Kidney capillary endothelial cell (primary cell): ENCODE results near the gene SKIL.

Source experiments
- DNase-seq: peaks from one replicate; pipeline ENCODE4 v3.0.0-alpha.2; 2018; ENCODE audit warnings: low spot score

SKIL gene

DNA sequence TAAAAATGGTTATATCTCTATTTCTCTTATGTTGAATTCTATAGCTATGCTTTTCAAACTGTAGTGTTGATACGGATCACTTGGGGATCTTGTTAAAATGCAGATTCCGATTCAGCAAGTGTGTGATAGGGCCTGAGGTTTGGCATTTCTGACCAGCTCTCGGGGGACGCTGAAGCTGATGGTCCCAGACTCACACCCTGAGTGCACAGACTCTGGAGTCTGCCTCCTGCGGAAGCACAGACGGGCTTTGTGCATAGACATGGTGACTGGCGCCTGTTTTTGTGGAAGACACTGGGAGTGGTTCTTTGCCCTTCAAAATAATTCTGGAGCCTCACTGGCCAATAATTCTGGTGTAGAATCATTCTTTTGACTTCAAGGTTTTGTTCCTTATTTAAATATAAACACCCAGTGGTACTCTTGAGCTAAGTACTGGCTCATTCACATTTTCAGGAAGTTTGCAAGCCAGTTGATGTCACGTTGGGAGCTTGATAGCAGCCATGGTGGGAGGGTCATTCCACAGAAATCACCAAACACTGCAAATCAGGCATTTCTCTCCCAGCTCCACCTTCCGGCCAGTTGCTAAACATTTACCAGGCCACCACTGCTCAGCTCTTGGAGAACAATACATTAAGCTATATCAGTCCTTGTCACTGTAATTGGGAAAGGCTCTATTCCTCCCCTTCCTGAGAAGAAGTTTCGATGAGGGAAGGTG is 80.3 kb downstream of the SKIL start:
- DNase-seq, result no peak

DNA sequence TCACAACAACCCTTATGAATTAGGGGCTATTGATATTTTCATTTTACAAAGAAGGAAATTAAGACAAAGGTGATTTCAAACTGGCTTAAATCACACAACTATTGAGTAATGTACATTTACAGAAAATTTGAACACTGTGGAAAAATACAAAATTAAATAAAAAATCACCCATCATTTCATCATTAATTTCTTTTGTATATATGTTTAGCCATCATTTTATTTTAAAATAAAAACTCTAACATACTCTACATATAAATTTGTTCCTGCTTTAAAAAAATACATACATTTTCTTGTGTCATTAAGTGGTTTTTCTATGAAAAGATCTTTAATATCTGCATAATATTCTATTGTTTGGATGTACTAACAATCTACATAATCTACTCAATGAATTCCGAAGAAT is 81.3 kb downstream of the SKIL start:
- DNase-seq, result no peak

- DNase-seq, result no peak
Measured at GRCh38 chr3:170440344-170440743, 82.8 kb downstream of the SKIL start.

DNA sequence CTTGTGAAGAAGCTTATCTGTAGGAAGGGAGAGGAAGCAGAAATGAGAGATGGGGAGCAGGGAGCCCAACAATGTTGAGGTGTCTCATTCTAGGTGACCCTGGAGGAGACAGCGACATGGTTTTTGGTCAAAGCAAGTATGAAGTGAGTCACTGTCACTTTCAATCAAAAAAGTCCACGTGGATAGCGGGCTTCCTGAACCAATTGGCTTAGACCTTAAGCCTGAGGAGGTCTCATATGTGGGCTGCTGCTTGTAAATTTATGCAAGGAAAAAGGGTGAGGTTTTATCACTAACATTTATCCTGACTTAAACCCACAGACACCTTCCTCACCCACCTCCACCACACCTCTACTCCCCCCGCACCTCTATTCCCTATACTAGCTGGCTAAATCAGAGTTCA is 83.9 kb downstream of the SKIL start:
- no peak for DNase-seq

GRCh38 chr3:170442947-170443346 is 85.4 kb downstream of the SKIL start:
- no peak for DNase-seq

DNA sequence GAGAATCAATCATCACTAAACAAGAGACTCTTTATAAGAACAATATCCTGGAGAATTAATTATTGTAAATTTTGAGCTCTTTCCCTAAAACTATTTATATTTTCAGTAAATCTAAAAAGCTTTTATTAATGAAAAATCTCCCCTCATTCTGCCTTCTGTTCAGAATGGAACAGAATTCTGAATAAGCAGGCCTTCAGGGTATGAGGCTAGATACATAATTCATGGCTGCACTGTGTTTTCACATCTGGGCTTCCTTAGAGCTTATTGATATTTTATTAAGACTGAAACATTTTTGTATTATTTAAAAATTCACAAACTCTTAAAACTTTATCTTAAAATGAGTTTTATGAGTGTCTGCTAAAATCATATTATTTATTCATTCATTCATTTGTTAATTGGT is 85.9 kb downstream of the SKIL start:
- no peak for DNase-seq
